GM19240 (cell line): ENCODE data around the gene GALNT14.

Experiments
- DNase-seq: peaks from one replicate; pipeline ENCODE4 v3.0.0; 2011; ENCODE audit warnings: low spot score; ENCODE audit not compliant: insufficient read length

Gene GALNT14

GRCh38 chr2:30949435-30949834 lies 188.8 kb downstream of the GALNT14 start:
- DNase-seq, result no peak

GRCh38 chr2:30948857-30949256 lies 189.4 kb downstream of the GALNT14 start:
- DNase-seq, result no peak

GRCh38 chr2:30948130-30948529 lies 190.1 kb downstream of the GALNT14 start:
- no peak for DNase-seq

- DNase-seq, result no peak
Observed at GRCh38 chr2:30947686-30948085, 190.6 kb downstream of the GALNT14 start.

GRCh38 chr2:30942419-30942818 lies 195.8 kb downstream of the GALNT14 start:
- DNase-seq, result no peak

- no peak for DNase-seq
Observed at GRCh38 chr2:30940839-30941238, 197.4 kb downstream of the GALNT14 start.

GRCh38 chr2:30939364-30939763 lies 198.9 kb downstream of the GALNT14 start:
- DNase-seq, result no peak

GRCh38 chr2:30938196-30938595 lies 200.0 kb downstream of the GALNT14 start:
- DNase-seq, result no peak

- DNase-seq, result no peak
Observed at GRCh38 chr2:30936977-30937376, 201.3 kb downstream of the GALNT14 start.

GRCh38 chr2:30935795-30936194 lies 202.4 kb downstream of the GALNT14 start:
- DNase-seq, result no peak

GRCh38 chr2:30934066-30934465 lies 204.2 kb downstream of the GALNT14 start:
- no peak for DNase-seq

- DNase-seq, result no peak
Observed at GRCh38 chr2:30933496-30933895, 204.7 kb downstream of the GALNT14 start.

- no peak for DNase-seq
Observed at GRCh38 chr2:30932870-30933269, 205.4 kb downstream of the GALNT14 start.

GRCh38 chr2:30931841-30932407 lies 206.3 kb downstream of the GALNT14 start:
- no peak for DNase-seq

- DNase-seq, result no peak
Observed at GRCh38 chr2:30930716-30931115, 207.5 kb downstream of the GALNT14 start.

- no peak for DNase-seq
Observed at GRCh38 chr2:30927465-30928075, 210.7 kb downstream of the GALNT14 start.

- DNase-seq, result no peak
Observed at GRCh38 chr2:30926606-30927005, 211.6 kb downstream of the GALNT14 start.

- DNase-seq, result no peak
Observed at GRCh38 chr2:30923623-30924022, 214.6 kb downstream of the GALNT14 start.

GRCh38 chr2:30920511-30920910 lies 217.7 kb downstream of the GALNT14 start:
- no peak for DNase-seq

- DNase-seq, result no peak
Observed at GRCh38 chr2:30915486-30915885, 222.8 kb downstream of the GALNT14 start.

GRCh38 chr2:30914456-30914855 lies 223.8 kb downstream of the GALNT14 start:
- no peak for DNase-seq

- no peak for DNase-seq
Observed at GRCh38 chr2:30912056-30912455, 226.2 kb downstream of the GALNT14 start.

- DNase-seq, result no peak
Observed at GRCh38 chr2:30911327-30911726, 226.9 kb downstream of the GALNT14 start.

- no peak for DNase-seq
Observed at GRCh38 chr2:30910686-30911085, 227.6 kb downstream of the GALNT14 start.
